ENCODE data around the gene SPOUT1.

SPOUT1 gene

GRCh38 chr9:128836509-128837145 lies 7.0 kb upstream of the SPOUT1 start:
- no peak for TF ChIP-seq POLR2A (IDR thresholded peaks at IDR 0.05; ENCODE audit: extremely low read depth, insufficient read length)
- no peak for TF ChIP-seq MAX (IDR thresholded peaks at IDR 0.05; ENCODE audit: low read depth, low read length)
- TF ChIP-seq, protein P1, sequence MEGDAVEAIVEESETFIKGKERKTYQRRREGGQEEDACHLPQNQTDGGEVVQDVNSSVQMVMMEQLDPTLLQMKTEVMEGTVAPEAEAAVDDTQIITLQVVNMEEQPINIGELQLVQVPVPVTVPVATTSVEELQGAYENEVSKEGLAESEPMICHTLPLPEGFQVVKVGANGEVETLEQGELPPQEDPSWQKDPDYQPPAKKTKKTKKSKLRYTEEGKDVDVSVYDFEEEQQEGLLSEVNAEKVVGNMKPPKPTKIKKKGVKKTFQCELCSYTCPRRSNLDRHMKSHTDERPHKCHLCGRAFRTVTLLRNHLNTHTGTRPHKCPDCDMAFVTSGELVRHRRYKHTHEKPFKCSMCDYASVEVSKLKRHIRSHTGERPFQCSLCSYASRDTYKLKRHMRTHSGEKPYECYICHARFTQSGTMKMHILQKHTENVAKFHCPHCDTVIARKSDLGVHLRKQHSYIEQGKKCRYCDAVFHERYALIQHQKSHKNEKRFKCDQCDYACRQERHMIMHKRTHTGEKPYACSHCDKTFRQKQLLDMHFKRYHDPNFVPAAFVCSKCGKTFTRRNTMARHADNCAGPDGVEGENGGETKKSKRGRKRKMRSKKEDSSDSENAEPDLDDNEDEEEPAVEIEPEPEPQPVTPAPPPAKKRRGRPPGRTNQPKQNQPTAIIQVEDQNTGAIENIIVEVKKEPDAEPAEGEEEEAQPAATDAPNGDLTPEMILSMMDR (IDR thresholded peaks at IDR 0.05; ENCODE audit: low read depth, low read length), result no peak
- DNase-seq (ENCODE audit: low read depth), result no peak

DNA sequence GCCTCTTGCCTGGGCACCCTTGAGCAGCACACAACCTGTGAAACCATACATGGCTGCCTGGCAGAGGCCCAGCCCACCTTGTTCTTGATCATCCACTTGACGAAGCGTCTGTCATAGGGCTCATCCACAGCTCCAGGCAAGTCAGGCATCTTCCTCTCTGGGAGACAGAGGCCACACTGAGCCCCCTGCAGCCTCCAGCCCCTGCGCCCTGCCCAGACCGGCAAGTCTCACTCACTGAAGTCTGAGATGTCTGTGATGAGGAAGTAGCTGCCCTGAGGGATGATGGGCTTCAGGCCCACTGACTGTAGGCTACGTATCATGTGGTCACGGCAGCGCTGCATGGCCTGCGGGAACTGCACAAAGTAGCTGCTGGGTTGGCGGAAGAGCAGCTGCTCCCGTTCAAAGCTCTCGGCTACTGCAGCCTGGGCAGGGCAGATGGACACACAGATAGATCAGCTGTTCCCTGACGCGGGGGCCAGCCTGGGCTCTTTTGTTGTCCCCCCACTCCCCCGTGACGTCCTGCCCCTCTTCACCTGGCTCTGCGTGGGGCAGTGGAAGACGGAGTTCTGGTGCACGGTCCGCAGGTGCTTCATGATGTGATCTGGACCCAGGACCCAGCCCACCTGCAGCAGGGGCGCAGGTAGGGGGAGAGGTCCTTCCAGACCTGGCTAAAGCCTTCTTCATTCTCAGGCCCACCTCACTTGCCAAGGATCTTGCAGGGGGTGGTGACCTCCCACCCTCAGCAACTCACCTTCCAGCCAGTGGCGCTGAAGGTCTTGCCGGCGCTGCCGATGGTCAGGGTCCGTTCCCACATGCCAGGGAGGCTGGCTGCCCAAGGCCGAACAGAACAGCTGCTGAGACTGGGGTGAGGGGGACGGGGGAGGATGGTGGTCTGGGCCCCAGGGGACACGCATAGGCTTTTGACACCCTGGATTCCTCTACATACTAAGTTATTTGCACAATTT lies 5.9 kb upstream of the SPOUT1 start:
- no peak overlapping the region for H3K4me3 ChIP-seq (ENCODE audit: low read depth, low read length)
- no peak for DNase-seq (ENCODE audit: low read depth)
- TF ChIP-seq POLR2A (IDR thresholded peaks at IDR 0.05; ENCODE audit: extremely low read depth, insufficient read length) (no peak), MYC (IDR thresholded peaks at IDR 0.05; ENCODE audit: low read depth, low read length) (no peak), MAX (IDR thresholded peaks at IDR 0.05; ENCODE audit: low read depth, low read length) (no peak)
- TF ChIP-seq, protein P1 (IDR thresholded peaks at IDR 0.05; ENCODE audit: low read depth, low read length), result no peak

More at GRCh38 chr9:128836509-128837145, 7.0 kb upstream of the SPOUT1 start:
- H3K4me3 ChIP-seq (ENCODE audit: low read depth, low read length), result no peak overlapping the region

DNA sequence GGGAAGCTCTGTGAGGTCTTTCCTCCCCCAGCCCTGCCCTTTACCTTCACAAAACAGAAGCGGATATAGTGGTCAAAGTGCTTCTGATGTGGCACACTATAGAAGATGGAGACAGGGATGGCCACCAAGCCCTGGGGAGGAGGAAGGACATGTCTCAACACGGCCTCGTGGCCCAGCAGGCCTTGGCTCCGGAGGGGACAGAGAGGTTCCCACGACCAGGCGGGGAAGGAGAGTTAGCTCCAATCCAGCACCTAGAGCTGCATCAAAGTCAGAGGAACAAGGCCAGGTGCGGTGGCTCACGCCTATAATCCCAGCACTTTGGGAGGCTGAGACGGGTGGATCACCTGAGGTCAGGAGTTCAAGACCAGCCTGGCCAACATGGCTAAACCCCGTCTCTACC lies 4.1 kb upstream of the SPOUT1 start:
- H3K4me3 ChIP-seq (ENCODE audit: low read depth, low read length), result no peak overlapping the region
- TF ChIP-seq, protein P1 (IDR thresholded peaks at IDR 0.05; ENCODE audit: low read depth, low read length), result no peak
- TF ChIP-seq MYC (IDR thresholded peaks at IDR 0.05; ENCODE audit: low read depth, low read length) (no peak), POLR2A (IDR thresholded peaks at IDR 0.05; ENCODE audit: extremely low read depth, insufficient read length) (no peak), MAX (IDR thresholded peaks at IDR 0.05; ENCODE audit: low read depth, low read length) (no peak)
- DNase-seq (ENCODE audit: low read depth), result no peak

DNA sequence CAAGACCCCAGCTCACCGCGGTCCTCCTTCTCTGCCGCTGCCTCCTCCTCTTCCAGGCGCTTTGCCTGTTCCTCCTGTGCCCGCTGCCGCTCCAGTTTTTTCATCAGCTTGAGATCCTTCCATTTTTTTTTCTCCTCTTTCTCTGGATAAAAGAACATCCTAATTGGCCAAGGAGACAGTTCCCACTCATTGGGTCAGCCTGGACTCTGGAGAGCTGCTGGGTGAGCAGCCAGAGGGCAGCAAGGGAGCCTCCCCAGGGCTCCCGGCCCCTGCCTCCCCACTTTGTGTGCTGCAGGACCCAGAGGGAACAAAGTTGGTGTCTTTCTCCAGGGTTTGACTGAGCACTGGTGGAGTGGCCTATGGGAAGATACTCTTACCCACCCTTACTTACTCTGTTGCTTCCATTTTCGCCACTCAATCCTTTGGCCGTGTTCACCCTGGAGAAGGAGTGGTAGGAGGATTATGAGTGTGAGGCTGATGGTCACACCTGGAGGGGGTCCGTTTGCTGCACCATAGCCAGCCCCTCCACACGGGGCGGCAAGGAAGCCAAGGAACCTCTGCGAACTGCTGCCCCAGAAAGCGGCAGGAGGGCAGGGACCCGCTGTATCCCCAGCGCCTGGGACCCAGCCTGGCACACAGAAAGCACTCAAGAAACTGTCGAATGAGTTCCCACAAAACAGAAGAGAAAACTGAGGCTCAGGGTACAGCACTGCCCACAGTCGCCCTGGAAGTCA lies 708 bp downstream of the SPOUT1 start:
- DNase-seq (ENCODE audit: low read depth), result no peak
- peak overlapping the region; percentile 89 for H3K4me3 ChIP-seq (ENCODE audit: low read depth, low read length)
- no peak for TF ChIP-seq POLR2A (IDR thresholded peaks at IDR 0.05; ENCODE audit: extremely low read depth, insufficient read length)

DNA sequence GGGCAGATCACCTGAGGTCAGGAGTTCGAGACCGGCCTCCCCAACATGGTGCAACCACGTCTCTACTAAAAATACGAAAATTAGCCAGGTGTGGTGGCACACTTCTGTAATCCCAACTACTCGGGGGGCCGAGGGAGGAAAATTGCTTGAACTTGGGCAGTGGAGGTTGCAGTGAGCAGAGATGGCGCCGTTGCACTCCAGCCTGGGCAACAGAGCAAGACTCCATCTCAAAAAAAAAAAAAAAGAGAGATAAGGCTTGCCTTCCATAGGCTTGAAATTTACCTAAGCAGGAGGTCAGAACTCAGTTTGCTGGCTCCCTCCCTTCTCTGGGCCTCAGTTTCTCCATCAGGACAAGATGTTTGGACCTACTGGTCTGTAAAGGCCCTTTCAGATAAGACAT lies 1.3 kb downstream of the SPOUT1 start:
- TF ChIP-seq MAX (IDR thresholded peaks at IDR 0.05; ENCODE audit: low read depth, low read length) (no peak), MYC (IDR thresholded peaks at IDR 0.05; ENCODE audit: low read depth, low read length) (no peak), POLR2A (IDR thresholded peaks at IDR 0.05; ENCODE audit: extremely low read depth, insufficient read length) (no peak)
- TF ChIP-seq, protein P1 (IDR thresholded peaks at IDR 0.05; ENCODE audit: low read depth, low read length), result no peak
- H3K4me3 ChIP-seq (ENCODE audit: low read depth, low read length), result peak overlapping the region; percentile 89
- no peak for DNase-seq (ENCODE audit: low read depth)

Data from NB4 (cell line).